Activated naive CD8-positive, alpha-beta T cell treated with anti-CD3 and anti-CD28 coated beads, Interleukin-2, amount 10 ng/mL, durations not matched to agents 7 days and 5 days (primary cell): ENCODE measurements around the gene FAM13B. TPM values are rescaled to one million over a fixed set of nuclear protein-coding genes. Genes with fewer than 3 reads are reported as not detected.
A peak's percentile ranks its signal among the peaks of the same experiment; 100 is the strongest.
"Not testable (repeated sequence)": the region's sequence is repeated elsewhere in the genome, so short reads cannot be mapped to it uniquely, and the experiment has no call there.

ENCODE experiments used
- ATAC-seq: fragments of 150-1000 bp; cut with Tn5 transposase; one replicate; pipeline ENCODE4 v1.10.0; 2021; ENCODE audit warnings: low read depth, moderate library complexity
- POLR2A ChIA-PET: fragments of 350-600 bp; sonication (Branson Sonifier 250); formaldehyde crosslinking; loops from one replicate; lab custom pipeline; 2021; ENCODE audit warnings: antibody characterized with exemption; lab: Charles Lee
- DNase-seq: peaks from one replicate; pipeline ENCODE4 v3.0.0; 2021
- H3K27ac Mint-ChIP-seq: one replicate; pipeline ENCODE4 v1.8.0; 2022; ENCODE audit warnings: mild to moderate bottlenecking, mixed read lengths
- H3K27me3 Mint-ChIP-seq: one replicate; pipeline ENCODE4 v1.8.0; 2022; ENCODE audit warnings: mild to moderate bottlenecking, moderate library complexity, mixed read lengths
- H3K36me3 Mint-ChIP-seq: one replicate; pipeline ENCODE4 v1.8.0; 2021; ENCODE audit warnings: mild to moderate bottlenecking, mixed read lengths
- H3K4me1 Mint-ChIP-seq: one replicate; pipeline ENCODE4 v1.8.0; 2021; ENCODE audit warnings: mixed read lengths
- H3K4me3 Mint-ChIP-seq: one replicate; pipeline ENCODE4 v1.8.0; 2022; ENCODE audit warnings: mild to moderate bottlenecking, moderate library complexity, mixed read lengths
- H3K9me3 Mint-ChIP-seq: one replicate; pipeline ENCODE4 v1.8.0; 2021; ENCODE audit warnings: mixed read lengths
- total RNA-seq, 2 experiments: library from RNA; stranded (reverse); gene quantifications; one replicate each; pipeline ENCODE4 v1.2.3, GENCODE V29; 2021

Gene FAM13B
- 10 to 100 TPM; 44.8 to 48.7 TPM for total RNA-seq

DNA sequence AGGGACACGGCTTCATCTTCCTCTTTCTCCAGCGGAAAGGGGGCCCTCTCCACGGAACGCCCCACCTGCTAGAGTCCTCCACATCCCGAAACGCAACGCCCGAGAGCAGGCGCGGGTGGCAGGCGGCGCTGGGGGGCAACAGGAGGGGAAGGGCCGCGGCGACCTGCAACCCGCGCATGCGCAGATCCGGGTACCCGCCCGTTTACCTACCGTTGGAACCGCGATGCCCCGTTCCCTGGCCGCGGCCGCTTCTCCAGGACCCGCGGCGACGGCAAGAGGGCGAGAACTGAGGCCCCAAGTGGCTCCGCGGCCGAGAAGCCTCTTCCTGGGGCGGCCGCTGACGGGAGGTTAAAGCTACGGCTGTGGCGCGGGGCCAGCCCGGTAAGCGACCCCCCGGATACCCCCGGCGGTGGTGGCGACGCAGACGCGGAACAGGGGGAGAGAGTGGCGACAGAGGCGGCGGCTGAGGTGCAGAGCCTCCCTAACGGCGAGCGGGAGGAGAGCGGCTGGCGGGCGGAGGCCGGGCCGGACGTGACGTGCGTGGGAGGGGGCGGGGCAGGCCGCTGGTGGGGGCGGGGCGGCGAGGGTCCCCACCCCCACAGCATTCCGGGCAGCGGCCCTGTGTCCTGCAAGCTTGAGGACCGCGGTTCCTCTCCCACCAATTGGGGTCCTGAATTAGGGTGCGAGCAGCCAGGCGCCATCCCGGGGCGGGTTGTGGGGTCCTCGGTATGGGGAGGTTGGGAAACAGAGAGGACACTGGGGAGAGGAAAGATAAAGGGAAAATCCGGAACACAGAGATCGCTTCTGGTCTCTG lies at the start of gene FAM13B:
TSS of gene FAM13B (minus strand) at position 508 of the 814 bp plus-strand sequence. CDS start 13,968 bp downstream, outside the sequence.
- peak; percentile 88 for DNase-seq
- Mint-ChIP-seq H3K4me3 (peak within 1 kb of the TSS; percentile 98), H3K27ac (peak within 1 kb of the TSS; percentile 96), H3K27me3 (no peaks in the 10 kb centered on the region), H3K36me3 (peaks cover 20% of the 10 kb centered on the region), H3K4me1 (peaks cover 35% of the 10 kb centered on the region), H3K9me3 (no peaks in the 10 kb centered on the region)
- POLR2A ChIA-PET, result interaction anchor here (0.5 to 1.7 kb wide), 6 partner anchors 9 to 305 kb away, joined by 3 to 5 read pairs (median 3); partner anchors contain the start of gene FAM53C
- ATAC-seq, result peak; percentile 70

DNA sequence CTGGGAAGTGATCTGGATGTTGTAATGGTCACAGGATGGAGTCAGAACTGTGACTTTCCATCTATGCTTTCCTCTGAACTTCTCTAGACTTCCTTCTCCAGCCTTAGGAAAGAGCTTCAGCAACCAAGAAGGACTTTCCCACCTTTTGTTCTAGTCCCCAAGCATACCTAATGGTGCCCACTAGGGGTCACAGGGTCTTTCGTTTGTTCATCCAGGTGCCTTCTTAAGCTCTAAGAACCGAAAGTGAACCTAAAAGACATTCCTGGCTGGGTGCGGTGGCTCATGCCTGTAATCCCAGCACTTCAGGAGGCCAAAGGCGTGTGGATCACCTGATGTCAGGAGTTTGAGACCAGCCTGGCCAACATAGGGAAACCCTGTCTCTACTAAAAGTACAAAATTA lies 49.2 kb upstream of the FAM13B start:
- Mint-ChIP-seq H3K9me3 (no peaks in the 10 kb centered on the region), H3K4me3 (no peak overlapping the region), H3K36me3 (no peaks in the 10 kb centered on the region), H3K4me1 (peaks cover 19% of the 10 kb centered on the region), H3K27me3 (no peaks in the 10 kb centered on the region), H3K27ac (peak overlapping the region; percentile 34)
- POLR2A ChIA-PET, result interaction anchor here (0.6 to 2.0 kb wide), 2 partner anchors 51 to 168 kb away, joined by 7 to 8 read pairs; no protein-coding TSS in a partner anchor
- no peak for ATAC-seq
- DNase-seq, result no peak

DNA sequence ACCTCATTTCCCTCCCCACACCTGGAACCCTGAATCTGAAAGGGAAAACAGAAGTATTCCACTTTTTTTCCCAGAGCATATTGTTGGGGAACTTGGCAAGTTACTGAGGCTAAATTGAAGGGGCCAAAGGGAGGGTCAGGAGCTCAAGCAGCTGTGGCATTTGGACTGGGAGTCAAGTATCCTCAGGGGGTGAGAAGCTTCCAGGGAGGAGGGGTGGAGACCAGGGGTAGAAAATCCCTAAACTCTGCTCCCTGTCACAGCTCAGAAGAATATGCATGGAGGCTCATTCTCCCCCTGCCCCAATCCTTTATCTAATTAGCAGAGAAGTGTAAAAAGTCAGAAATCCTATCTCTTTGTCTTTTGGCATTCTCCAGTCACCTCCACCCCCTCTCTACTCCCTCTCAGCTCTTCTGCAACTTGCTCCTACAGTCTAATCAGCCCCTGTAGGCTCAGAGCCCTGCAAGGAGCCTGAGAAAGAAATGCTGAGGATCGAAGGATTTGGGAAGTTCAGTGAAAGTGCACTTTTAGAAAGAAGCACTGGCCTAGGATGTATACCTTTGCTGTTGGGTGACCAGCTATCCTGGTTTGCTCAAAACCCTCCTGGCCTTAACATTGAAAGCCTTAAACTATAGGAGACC lies 45.2 kb upstream of the FAM13B start:
- H3K4me1 Mint-ChIP-seq, result peaks cover 14% of the 10 kb centered on the region
- no peaks in the 10 kb centered on the region for H3K36me3 Mint-ChIP-seq
- H3K9me3 Mint-ChIP-seq, result no peaks in the 10 kb centered on the region
- POLR2A ChIA-PET, result interaction anchor here (1.4 to 3.1 kb wide), 2 partner anchors 55 to 325 kb away, joined by 3 to 15 read pairs; no protein-coding TSS in a partner anchor
- no peak overlapping the region for H3K4me3 Mint-ChIP-seq
- DNase-seq, result no peak
- H3K27me3 Mint-ChIP-seq, result peaks cover 6% of the 10 kb centered on the region
- ATAC-seq, result no peak
- H3K27ac Mint-ChIP-seq, result no peak overlapping the region

DNA sequence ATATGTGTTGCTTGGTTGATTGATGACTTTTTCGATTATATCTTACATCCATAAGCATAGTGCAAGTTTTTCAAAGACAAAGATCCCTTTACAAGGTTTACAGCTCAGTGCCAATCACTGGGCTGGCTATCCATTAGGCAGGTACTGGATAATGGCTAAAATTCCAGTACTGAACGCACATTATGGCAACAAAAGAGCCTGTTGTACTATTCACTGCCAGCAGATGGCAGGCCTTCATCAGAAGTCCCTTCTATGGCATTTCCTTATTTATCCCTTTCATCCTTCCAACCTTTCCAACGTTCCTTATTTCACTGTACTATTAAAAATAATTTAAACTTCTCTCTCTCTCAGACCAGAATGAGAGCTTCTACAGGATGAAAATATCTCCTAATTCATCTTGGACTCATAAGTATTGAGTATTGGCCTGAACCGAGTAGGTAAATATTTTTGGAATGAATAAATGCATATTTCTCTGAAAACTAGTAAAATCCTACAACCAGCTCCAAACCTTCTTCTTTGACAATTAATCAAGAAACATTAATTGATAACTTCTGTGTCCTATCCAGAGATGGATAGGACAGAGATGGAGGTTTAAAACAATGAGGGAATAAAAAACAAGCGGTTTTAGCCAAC lies 44.3 kb upstream of the FAM13B start:
- POLR2A ChIA-PET, result interaction anchor here (3.1 kb wide), 1 partner anchor 56 kb away, joined by 15 read pairs; no protein-coding TSS in a partner anchor
- DNase-seq (peak; percentile 41), ATAC-seq (no peak)
- H3K4me3 Mint-ChIP-seq, result no peak overlapping the region
- H3K27me3 Mint-ChIP-seq, result peaks cover 8% of the 10 kb centered on the region
- H3K4me1 Mint-ChIP-seq, result peaks cover 16% of the 10 kb centered on the region
- H3K36me3 Mint-ChIP-seq, result no peaks in the 10 kb centered on the region
- H3K27ac Mint-ChIP-seq, result no peak overlapping the region
- H3K9me3 Mint-ChIP-seq, result no peaks in the 10 kb centered on the region

DNA sequence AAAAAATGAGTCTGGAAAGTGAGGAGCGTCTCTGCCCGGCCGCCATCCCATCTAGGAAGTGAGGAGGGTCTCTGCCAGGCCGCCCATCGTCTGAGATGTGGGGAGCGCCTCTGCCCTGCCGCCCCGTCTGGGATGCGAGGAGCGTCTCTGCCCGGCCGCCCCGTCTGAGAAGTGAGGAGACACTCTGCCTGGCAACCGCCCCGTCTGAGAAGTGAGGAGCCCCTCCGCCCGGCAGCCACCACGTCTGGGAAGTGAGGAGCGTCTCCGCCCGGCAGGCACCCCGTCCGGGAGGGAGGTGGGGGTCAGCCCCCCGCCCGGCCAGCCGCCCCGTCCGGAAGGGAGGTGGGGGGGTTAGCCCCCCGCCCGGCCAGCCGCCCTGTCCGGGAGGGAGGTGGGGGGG lies 37.1 kb upstream of the FAM13B start:
- H3K27ac Mint-ChIP-seq, H3K27me3 Mint-ChIP-seq, ATAC-seq, H3K4me3 Mint-ChIP-seq, H3K36me3 Mint-ChIP-seq, H3K9me3 Mint-ChIP-seq, DNase-seq: not testable (repeated sequence)
- peaks cover 15% of the 10 kb centered on the region for H3K4me1 Mint-ChIP-seq
- POLR2A ChIA-PET, result interaction anchor here (1.3 kb wide), 1 partner anchor 34 kb away, joined by 5 read pairs; no protein-coding TSS in a partner anchor

DNA sequence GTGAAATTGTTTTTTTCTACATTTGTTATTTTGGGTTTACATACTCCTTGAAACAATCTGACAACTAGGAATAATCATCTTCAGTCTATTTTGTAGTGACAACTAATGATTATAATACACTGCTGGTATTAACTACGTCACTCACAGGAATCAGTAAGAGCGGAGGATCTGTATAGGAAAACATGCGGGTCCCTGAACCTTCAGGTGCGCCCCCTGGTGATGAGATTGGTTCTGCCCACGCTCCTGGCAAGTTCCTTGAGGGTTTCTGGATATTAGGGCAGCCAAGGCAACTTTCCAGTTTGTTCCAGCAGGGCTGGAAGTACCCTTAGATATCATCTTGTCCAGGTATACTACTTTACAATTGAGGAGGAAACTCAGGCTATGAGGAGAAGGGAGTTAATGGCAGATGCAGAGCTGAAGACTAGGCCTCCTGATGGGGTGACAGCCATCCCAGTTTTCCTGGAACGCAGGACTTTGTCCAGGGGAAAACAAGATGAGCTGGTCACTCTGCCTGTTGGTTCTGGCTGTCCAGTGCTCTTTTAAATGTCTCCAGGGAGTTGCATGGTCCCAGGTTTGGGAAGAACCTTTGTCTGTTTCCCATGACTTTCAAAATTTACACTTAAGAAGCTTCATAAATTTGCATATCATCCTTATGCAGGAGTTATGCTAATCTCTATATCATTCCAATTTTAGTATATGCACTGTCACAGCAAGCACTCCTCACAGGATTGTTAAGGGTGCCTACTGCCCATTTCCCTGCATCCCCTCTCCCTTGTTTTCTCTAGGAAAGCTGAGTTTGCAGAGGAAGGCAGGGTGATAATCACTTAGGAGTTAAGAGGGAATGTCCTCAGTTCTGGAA lies 36.1 kb upstream of the FAM13B start:
- POLR2A ChIA-PET, result interaction anchor here (0.6 to 1.6 kb wide), 4 partner anchors 15 to 36 kb away, joined by 3 to 5 read pairs (median 4); no protein-coding TSS in a partner anchor
- H3K4me3 Mint-ChIP-seq, result no peak overlapping the region
- no peaks in the 10 kb centered on the region for H3K9me3 Mint-ChIP-seq
- H3K4me1 Mint-ChIP-seq, result peaks cover 15% of the 10 kb centered on the region
- no peaks in the 10 kb centered on the region for H3K36me3 Mint-ChIP-seq
- peak; percentile 66 for DNase-seq
- no peak overlapping the region for H3K27ac Mint-ChIP-seq
- H3K27me3 Mint-ChIP-seq, result peaks cover 8% of the 10 kb centered on the region
- ATAC-seq, result peak; percentile 61

DNA sequence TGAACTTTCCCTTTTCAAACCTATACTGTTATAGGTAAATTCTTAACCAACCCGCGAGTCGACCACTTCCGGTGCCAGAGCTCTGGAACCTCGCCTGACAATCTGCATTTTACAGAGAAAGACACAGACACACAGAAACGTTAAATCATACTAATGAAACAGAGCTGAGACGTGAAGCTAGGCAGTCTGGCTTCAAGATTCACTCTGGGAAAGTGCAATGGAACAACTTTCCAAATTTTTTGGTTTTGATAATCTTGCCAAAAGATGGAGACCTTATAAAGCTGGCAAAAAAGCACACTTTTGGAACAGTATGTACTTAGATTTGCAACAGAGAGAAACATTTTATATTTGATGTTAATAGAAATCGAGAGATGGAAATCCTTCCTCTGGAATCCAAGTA lies 35.1 kb upstream of the FAM13B start:
- peaks cover 6% of the 10 kb centered on the region for H3K27me3 Mint-ChIP-seq
- no peaks in the 10 kb centered on the region for H3K36me3 Mint-ChIP-seq
- POLR2A ChIA-PET, result interaction anchor here (1.6 kb wide), 1 partner anchor 35 kb away, joined by 4 read pairs; no protein-coding TSS in a partner anchor
- DNase-seq (no peak), ATAC-seq (no peak)
- no peaks in the 10 kb centered on the region for H3K9me3 Mint-ChIP-seq
- H3K27ac Mint-ChIP-seq, result no peak overlapping the region
- no peak overlapping the region for H3K4me3 Mint-ChIP-seq
- peaks cover 15% of the 10 kb centered on the region for H3K4me1 Mint-ChIP-seq

DNA sequence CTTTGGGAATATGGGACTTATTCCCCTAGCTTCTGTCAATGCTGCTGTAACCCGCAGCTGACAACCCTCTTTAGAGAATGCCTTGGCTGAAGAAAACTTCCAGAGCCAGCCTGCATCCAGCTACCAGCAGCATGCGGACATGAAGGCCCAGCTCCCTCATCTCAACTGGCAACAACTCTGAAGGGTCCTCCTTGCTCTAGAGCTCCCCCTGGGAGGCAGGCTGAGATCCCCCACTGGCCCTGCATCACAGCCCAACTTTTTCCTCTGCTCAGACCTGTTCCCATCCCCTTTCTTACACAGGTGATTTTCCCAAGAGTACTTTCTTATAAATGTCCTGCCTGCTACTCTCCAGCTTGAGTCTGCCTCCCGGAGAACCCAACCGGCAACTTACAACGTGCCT lies 32.2 kb upstream of the FAM13B start:
- Mint-ChIP-seq H3K27me3 (peaks cover 6% of the 10 kb centered on the region), H3K4me3 (no peak overlapping the region), H3K4me1 (peaks cover 9% of the 10 kb centered on the region), H3K36me3 (no peaks in the 10 kb centered on the region), H3K9me3 (no peaks in the 10 kb centered on the region), H3K27ac (no peak overlapping the region)
- POLR2A ChIA-PET, result interaction anchor here (1.1 kb wide), 1 partner anchor 32 kb away, joined by 3 read pairs; the partner anchor contains the start of gene FAM13B
- DNase-seq (no peak), ATAC-seq (no peak)

DNA sequence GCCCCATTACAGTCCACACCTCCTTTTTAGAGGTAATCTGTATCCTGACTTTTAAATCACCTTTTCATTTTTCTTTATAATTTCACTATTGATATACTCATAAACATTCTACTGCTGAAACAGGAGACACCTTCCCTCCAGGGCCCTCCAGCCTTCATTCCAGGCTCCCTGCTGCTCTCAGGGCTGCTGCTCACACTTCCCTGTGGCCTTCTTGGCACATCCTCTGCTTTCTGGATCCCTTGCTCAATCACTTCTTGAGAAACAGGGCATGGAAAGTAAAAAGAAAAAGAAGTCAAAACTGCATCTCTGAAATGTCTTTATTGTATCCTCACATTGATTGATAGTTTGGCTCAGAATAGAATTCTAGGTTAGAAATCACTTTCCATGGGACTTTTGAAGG lies 31.6 kb upstream of the FAM13B start:
- H3K36me3 Mint-ChIP-seq, result no peaks in the 10 kb centered on the region
- peaks cover 6% of the 10 kb centered on the region for H3K27me3 Mint-ChIP-seq
- ATAC-seq (no peak), DNase-seq (no peak)
- no peak overlapping the region for H3K27ac Mint-ChIP-seq
- H3K4me3 Mint-ChIP-seq, result no peak overlapping the region
- POLR2A ChIA-PET, result interaction anchor here (1.1 kb wide), 1 partner anchor 31 kb away, joined by 3 read pairs; the partner anchor contains the start of gene FAM13B
- no peaks in the 10 kb centered on the region for H3K9me3 Mint-ChIP-seq
- H3K4me1 Mint-ChIP-seq, result peaks cover 7% of the 10 kb centered on the region

DNA sequence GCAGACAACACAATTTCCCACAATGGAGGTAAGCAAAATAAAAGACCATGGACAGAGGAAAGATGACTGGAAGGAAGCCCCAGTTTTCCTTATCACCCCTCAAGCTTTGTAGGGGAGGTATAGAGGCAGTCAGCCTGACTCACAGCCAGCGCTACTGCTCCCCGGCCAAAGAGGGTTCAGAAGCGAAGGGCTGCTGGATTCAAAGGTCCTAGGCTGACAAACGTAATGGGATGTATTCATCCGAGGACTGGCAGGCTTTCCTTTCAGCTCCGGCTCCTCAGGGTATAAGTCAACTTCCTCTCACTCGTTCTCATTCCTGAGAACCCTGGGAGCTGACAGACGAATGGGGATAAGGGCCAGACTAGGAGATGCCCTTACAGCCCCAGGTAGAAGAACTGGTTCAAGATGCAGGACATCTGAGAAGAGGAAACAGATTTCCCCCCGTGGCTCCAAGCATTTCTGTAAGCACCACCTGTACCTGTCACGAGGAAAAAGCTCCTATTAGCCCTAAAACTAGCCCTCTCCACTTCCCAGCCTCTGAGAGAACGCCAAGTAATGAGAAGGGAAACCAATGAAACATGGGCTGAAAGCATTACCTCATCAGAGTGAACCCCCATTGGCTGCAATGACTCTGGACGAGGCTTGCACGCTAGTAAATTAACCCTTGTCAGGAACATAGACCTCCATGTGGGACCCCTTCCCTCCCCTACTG lies 22.1 kb upstream of the FAM13B start:
- ATAC-seq (no peak), DNase-seq (no peak)
- Mint-ChIP-seq H3K9me3 (no peaks in the 10 kb centered on the region), H3K36me3 (no peaks in the 10 kb centered on the region), H3K27me3 (peaks cover 8% of the 10 kb centered on the region), H3K4me1 (no peaks in the 10 kb centered on the region), H3K4me3 (no peak overlapping the region), H3K27ac (no peak overlapping the region)
- POLR2A ChIA-PET, result interaction anchor here (0.5 kb wide), 1 partner anchor 93 kb away, joined by 3 read pairs; no protein-coding TSS in a partner anchor

DNA sequence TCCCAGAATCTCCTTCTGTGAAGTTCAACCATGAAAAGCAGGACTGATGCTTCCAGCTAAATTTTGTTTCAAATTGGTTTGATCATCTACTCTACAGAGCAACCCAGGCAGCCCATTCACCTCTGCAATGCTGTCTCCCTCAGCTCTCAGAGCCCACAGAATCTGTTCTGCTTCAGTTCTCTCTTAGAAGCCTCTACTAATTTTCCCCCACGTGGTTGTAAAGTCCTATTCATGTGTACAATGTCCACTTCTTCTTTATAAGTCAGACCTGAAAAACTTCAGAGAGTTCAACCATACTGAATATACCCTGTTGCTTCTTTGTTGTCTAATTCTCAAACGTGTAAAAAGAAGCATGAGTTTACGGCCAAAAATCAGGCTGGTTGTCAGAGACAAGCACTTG lies 21.3 kb upstream of the FAM13B start:
- Mint-ChIP-seq H3K36me3 (no peaks in the 10 kb centered on the region), H3K4me3 (no peak overlapping the region), H3K27ac (no peak overlapping the region), H3K4me1 (no peaks in the 10 kb centered on the region), H3K9me3 (no peaks in the 10 kb centered on the region), H3K27me3 (peaks cover 8% of the 10 kb centered on the region)
- POLR2A ChIA-PET, result interaction anchor here (0.5 to 1.3 kb wide), 2 partner anchors 15 to 94 kb away, joined by 3 to 4 read pairs; no protein-coding TSS in a partner anchor
- DNase-seq, result no peak
- no peak for ATAC-seq

DNA sequence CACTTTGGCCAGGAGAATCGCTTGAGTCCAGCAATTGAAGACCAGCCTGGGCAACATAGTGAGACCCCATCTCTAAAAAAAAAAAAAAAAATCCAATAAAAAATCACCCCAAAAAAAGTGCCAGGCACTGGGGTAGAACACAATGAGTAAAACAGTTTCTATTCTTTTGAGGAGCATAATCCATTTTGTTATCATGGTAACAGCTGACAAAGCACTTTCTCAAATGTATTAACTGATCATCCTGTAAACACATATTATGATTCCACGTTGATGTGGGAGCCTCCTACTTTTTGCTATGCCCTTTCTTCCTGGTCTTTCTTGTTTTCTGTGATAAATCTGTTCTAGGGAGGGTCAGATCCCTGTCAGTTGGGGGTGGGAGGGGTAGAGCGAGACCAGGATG lies 20.7 kb upstream of the FAM13B start:
- Mint-ChIP-seq H3K4me1 (no peaks in the 10 kb centered on the region), H3K27ac (no peak overlapping the region), H3K36me3 (no peaks in the 10 kb centered on the region), H3K4me3 (no peak overlapping the region), H3K27me3 (peaks cover 8% of the 10 kb centered on the region), H3K9me3 (no peaks in the 10 kb centered on the region)
- POLR2A ChIA-PET, result interaction anchor here (1.3 kb wide), 1 partner anchor 15 kb away, joined by 4 read pairs; no protein-coding TSS in a partner anchor
- ATAC-seq (no peak), DNase-seq (no peak)
